GM13977 (cell line): ENCODE data around the gene GON4L.

Experiments used
- DNase-seq: peaks from one replicate; pipeline ENCODE4 v3.0.0; 2012; ENCODE audit warnings: low spot score
- CTCF ChIP-seq: IDR thresholded peaks from 2 replicates; pipeline ENCODE4 v1.5.1; 2012; ENCODE audit warnings: mild to moderate bottlenecking, control low read depth; ENCODE audit not compliant: insufficient read depth; ENCODE audit errors: extremely low read depth, missing control alignments
- in situ Hi-C: fragments of 300-500 bp; cut with MboI; formaldehyde crosslinking; loops from one replicate; pipeline ENCODE4 v1.12.0; 2022; ENCODE audit warnings: low sequenced_read_pairs, low pct_unique_long_range_greater_than_20kb, mixed read lengths, inconsistent platforms; ENCODE audit not compliant: unreplicated experiment

The GON4L gene

GRCh38 chr1:155877945-155878344 is 20.9 kb upstream of the GON4L start:
- no peak for TF ChIP-seq CTCF
- in situ Hi-C loops: no loop called here
- DNase-seq: no peak

GRCh38 chr1:155873860-155874259 is 16.8 kb upstream of the GON4L start:
- TF ChIP-seq CTCF: no peak
- in situ Hi-C loops: no loop called here
- no peak for DNase-seq

DNA sequence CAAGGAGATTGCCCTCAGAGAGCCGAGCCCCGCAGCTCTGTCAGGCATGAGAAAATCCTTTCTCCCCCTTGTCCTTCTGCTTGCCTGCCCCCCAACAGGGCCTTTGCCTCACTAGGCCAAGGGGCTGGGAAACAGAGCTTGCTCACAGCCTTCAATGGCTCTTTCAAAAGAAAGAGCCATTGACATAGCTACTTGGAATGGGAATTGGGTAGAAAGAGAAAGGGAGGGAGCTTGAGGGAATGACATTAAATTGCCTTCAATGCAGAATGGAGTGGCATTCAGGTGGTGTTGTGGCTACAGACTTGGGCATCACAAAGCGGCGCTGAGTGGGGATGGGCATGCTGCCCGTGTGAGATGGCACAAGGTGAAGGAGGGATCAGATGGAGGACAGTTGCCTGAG is 15.5 kb upstream of the GON4L start:
- no peak for DNase-seq
- in situ Hi-C loops: no loop called here
- TF ChIP-seq CTCF: no peak

- in situ Hi-C loops: no loop called here
- TF ChIP-seq CTCF: no peak
- DNase-seq: no peak
Measured at GRCh38 chr1:155871390-155871789, 14.4 kb upstream of the GON4L start.

- in situ Hi-C loops: no loop called here
- DNase-seq: no peak
Measured at GRCh38 chr1:155867766-155868165, 10.8 kb upstream of the GON4L start.

GRCh38 chr1:155864393-155864792 is 7.4 kb upstream of the GON4L start:
- DNase-seq: no peak
- in situ Hi-C loops: no loop called here
- TF ChIP-seq CTCF: no peak

More at GRCh38 chr1:155867766-155868165, 10.8 kb upstream of the GON4L start:
- no peak for TF ChIP-seq CTCF

- DNase-seq: no peak
- TF ChIP-seq CTCF: no peak
- in situ Hi-C loops: no loop called here
Measured at GRCh38 chr1:155861896-155862295, 4.9 kb upstream of the GON4L start.
